Activated naive CD8-positive, alpha-beta T cell treated with anti-CD3 and anti-CD28 coated beads, Interleukin-2, amount 10 ng/mL, durations not matched to agents 7 days and 5 days (primary cell): ENCODE results near the gene PRKN. TPM values are rescaled to one million over a fixed set of nuclear protein-coding genes. Genes with fewer than 3 reads are reported as not detected.

Source experiments
- ATAC-seq: fragments of 150-1000 bp; cut with Tn5 transposase; one replicate; pipeline ENCODE4 v1.10.0; 2021; ENCODE audit warnings: low read depth, moderate library complexity
- POLR2A ChIA-PET: fragments of 350-600 bp; sonication (Branson Sonifier 250); formaldehyde crosslinking; loops from one replicate; lab custom pipeline; 2021; ENCODE audit warnings: antibody characterized with exemption; lab: Charles Lee
- DNase-seq: peaks from one replicate; pipeline ENCODE4 v3.0.0; 2021
- H3K27ac Mint-ChIP-seq: one replicate; pipeline ENCODE4 v1.8.0; 2022; ENCODE audit warnings: mild to moderate bottlenecking, mixed read lengths
- H3K27me3 Mint-ChIP-seq: one replicate; pipeline ENCODE4 v1.8.0; 2022; ENCODE audit warnings: mild to moderate bottlenecking, moderate library complexity, mixed read lengths
- H3K36me3 Mint-ChIP-seq: one replicate; pipeline ENCODE4 v1.8.0; 2021; ENCODE audit warnings: mild to moderate bottlenecking, mixed read lengths
- H3K4me1 Mint-ChIP-seq: one replicate; pipeline ENCODE4 v1.8.0; 2021; ENCODE audit warnings: mixed read lengths
- H3K4me3 Mint-ChIP-seq: one replicate; pipeline ENCODE4 v1.8.0; 2022; ENCODE audit warnings: mild to moderate bottlenecking, moderate library complexity, mixed read lengths
- H3K9me3 Mint-ChIP-seq: one replicate; pipeline ENCODE4 v1.8.0; 2021; ENCODE audit warnings: mixed read lengths
- total RNA-seq, 2 experiments: library from RNA; stranded (reverse); gene quantifications; one replicate each; pipeline ENCODE4 v1.2.3, GENCODE V29; 2021

PRKN gene
- total RNA-seq, 2 experiments from 2014 or later = 1.00 to 1.5 TPM

DNA sequence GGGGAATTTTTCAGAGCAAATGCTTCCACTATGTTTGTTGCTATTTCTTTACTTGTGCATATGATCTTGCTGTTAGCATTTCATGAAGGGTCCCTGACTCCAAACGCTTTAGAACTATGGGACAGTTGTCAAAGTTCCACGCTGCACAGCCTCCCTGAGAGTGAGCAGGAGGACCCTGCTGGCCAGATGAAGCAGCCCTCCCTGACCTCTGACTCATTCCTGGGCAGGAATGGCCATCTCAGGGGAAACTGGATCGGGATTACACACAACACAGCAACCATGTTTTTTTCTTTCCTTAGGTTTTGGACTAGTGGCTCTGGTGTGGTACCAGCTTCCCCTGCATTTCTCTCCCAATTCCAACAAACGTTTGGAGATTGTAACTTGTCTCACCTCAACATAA, 742.9 kb downstream of the PRKN start:
- POLR2A ChIA-PET = no interaction called here
- H3K4me1 Mint-ChIP-seq = no peaks in the 10 kb centered on the region
- no peaks in the 10 kb centered on the region for H3K36me3 Mint-ChIP-seq

DNA sequence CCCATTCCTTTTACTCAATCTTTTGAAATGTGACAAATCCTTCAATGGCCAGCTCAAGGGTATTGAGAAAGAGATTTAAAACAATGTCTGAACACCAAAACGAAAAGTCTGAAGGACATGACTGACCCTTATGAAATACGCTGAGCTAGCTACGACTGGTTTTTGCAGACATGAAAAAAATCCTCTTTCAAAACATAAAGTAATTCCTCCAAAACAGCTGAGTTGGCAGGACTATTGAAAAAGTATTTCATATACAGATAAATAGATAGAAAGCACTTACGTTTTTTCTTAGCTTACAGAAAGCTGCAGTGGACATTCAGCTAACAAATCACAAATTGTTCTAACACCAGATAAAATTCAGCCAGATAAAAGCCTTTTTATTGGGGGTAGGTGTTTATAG, 751.0 kb downstream of the PRKN start:
- Mint-ChIP-seq H3K9me3 (peaks cover 5% of the 10 kb centered on the region), H3K4me3 (no peak overlapping the region), H3K4me1 (no peaks in the 10 kb centered on the region), H3K36me3 (no peaks in the 10 kb centered on the region), H3K27me3 (no peaks in the 10 kb centered on the region), H3K27ac (no peak overlapping the region)
- DNase-seq = no peak
- POLR2A ChIA-PET = no interaction called here
- ATAC-seq = no peak

More for the DNA sequence above, 742.9 kb downstream of the PRKN start:
- ATAC-seq (no peak), DNase-seq (no peak)
- Mint-ChIP-seq H3K4me3 (no peak overlapping the region), H3K27ac (no peak overlapping the region), H3K27me3 (no peaks in the 10 kb centered on the region), H3K9me3 (peaks cover under 1% of the 10 kb centered on the region)

DNA sequence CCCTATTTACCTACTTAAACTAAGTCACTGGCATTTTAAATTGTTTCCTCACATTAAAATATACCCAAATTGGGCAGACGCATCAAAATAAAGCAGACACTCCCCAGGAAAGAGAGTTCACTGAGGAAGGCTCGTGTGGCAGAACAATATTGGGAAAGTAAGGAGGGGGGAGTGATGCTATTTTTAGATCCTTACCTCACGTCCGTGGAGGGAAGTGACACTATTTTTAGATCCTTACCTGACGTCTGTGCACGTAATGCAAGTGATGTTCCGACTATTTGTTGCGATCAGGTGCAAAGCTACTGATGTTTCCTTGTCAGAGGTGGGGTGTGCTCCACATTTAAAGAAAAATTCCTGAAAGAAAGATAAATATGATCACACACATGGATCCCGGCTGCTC, 754.5 kb downstream of the PRKN start:
- no peaks in the 10 kb centered on the region for H3K4me1 Mint-ChIP-seq

DNA sequence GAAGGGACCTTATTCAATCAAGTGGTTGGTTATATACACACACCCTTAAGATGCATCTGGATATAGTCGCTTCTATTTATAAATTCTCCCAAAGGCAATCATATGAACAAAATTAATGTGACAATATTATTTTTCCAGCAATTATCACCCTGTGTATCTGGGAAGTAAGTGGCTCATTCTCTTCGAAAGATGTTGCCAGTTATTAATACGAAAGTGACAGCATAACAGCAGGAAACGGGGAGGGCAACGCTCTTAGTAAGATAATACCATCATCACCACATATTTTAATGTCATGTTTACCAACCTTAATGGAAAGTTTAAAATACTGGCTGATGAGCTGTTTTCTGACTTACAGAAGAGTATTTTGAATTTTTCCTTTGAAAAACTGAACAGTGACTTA, 756.5 kb downstream of the PRKN start:
- DNase-seq = no peak
- Mint-ChIP-seq H3K27ac (no peak overlapping the region), H3K36me3 (no peaks in the 10 kb centered on the region)

More for the DNA sequence above, 754.5 kb downstream of the PRKN start:
- POLR2A ChIA-PET = no interaction called here
- H3K4me3 Mint-ChIP-seq = no peak overlapping the region
- ATAC-seq (no peak), DNase-seq (no peak)
- H3K27me3 Mint-ChIP-seq = no peaks in the 10 kb centered on the region
- H3K27ac Mint-ChIP-seq = no peak overlapping the region
- no peaks in the 10 kb centered on the region for H3K36me3 Mint-ChIP-seq
- H3K9me3 Mint-ChIP-seq = peaks cover 2% of the 10 kb centered on the region

DNA sequence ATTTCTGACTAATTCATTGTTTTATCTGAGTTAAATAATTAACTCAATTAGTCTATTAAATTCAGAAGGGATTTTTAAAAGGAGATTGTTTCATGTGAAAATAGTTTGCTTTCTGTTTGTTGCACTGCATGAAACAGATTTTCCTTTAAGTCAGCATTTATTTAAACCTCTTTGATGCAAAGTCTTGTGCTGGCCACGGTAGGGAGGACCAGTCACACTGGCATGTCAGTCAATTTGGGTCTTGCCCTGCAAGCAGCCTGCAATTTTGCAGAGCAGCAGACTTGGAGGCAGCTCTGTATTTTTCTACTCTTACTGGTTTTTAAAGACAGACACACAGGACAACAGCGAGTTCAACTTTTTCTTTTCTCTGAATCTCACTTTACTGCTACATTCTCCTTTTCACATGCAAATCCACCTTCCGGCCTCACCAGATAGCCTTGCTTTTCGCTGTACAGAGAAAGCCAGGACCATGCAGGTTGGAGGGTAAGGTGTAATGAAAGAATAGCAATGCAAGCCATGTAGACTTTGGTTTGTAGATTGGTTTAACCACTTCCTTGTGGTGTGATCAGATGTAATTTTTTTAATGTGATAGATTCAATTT, 763.8 kb downstream of the PRKN start:
- POLR2A ChIA-PET = no interaction called here
- DNase-seq (no peak), ATAC-seq (no peak)
- H3K4me1 Mint-ChIP-seq = no peaks in the 10 kb centered on the region
- H3K27ac Mint-ChIP-seq = no peak overlapping the region
- no peaks in the 10 kb centered on the region for H3K36me3 Mint-ChIP-seq
- H3K4me3 Mint-ChIP-seq = no peak overlapping the region
- H3K27me3 Mint-ChIP-seq = no peaks in the 10 kb centered on the region
- no peaks in the 10 kb centered on the region for H3K9me3 Mint-ChIP-seq

More for the DNA sequence above, 756.5 kb downstream of the PRKN start:
- H3K9me3 Mint-ChIP-seq = no peaks in the 10 kb centered on the region
- H3K27me3 Mint-ChIP-seq = no peaks in the 10 kb centered on the region
- no peak overlapping the region for H3K4me3 Mint-ChIP-seq
- no peak for ATAC-seq
- POLR2A ChIA-PET = no interaction called here
- H3K4me1 Mint-ChIP-seq = no peaks in the 10 kb centered on the region

DNA sequence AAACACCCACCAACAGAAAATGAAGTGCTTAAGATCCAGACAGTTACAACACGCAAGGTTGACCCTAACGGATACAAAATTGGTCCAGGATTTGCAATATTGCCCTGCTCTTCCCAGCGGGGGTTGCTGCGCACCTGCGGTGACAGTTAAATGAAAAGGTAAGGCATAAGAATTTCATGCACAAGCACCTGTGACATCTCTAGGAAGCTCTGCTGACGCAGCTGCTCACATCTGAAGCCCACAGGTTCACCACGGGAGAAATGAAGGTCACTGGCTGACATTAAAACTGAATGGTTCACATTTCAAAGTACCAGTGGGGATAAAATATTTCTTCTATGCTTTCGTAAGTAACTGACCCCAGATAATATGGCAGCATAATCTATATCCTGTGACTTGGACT, 764.4 kb downstream of the PRKN start:
- ATAC-seq (no peak), DNase-seq (no peak)
- Mint-ChIP-seq H3K4me1 (no peaks in the 10 kb centered on the region), H3K9me3 (no peaks in the 10 kb centered on the region), H3K4me3 (no peak overlapping the region), H3K27me3 (no peaks in the 10 kb centered on the region), H3K27ac (no peak overlapping the region), H3K36me3 (no peaks in the 10 kb centered on the region)
- POLR2A ChIA-PET = no interaction called here

DNA sequence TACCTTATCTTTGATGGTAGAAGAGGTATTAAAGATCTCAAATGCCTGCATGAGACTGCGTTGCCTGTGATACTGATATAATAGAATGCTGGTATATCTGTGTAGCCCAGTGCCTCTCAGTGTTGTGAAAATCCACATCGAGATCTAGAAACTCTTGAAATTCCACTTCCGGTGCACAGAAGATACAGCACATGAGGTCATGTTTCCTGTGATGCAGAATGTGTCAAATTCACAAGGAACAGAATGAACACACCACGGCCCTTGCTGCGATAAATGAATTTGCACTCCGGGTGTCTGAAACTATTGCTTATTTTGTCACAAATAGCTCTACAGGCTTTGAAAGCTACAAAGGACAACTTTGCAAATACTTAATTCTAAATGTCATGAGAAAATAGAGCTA, 765.8 kb downstream of the PRKN start:
- Mint-ChIP-seq H3K27me3 (no peaks in the 10 kb centered on the region), H3K4me3 (no peak overlapping the region), H3K36me3 (no peaks in the 10 kb centered on the region), H3K4me1 (no peaks in the 10 kb centered on the region), H3K27ac (no peak overlapping the region), H3K9me3 (no peaks in the 10 kb centered on the region)
- POLR2A ChIA-PET = no interaction called here
- DNase-seq (no peak), ATAC-seq (no peak)

DNA sequence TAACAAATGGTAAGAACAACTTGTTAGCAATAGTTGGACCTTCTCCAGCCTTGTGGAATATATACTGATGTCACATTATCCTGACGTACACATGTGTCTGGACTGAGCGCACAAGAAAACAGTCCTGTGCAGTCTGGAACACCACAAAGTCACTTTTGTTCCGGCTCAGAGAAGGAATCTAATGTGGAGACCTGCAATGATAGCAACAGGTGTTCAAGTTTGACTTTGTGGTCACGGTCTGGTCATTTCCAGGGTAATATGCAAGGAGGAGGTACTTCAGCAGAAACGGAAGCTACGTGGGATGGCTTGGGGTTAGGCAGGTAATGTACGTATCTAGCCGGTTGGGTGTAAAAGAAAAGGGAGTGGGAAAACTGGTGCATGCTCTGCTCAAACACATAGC, 766.5 kb downstream of the PRKN start:
- POLR2A ChIA-PET = no interaction called here
- Mint-ChIP-seq H3K36me3 (no peaks in the 10 kb centered on the region), H3K4me1 (no peaks in the 10 kb centered on the region), H3K4me3 (no peak overlapping the region), H3K27me3 (no peaks in the 10 kb centered on the region), H3K27ac (no peak overlapping the region), H3K9me3 (no peaks in the 10 kb centered on the region)
- DNase-seq = no peak
- no peak for ATAC-seq

DNA sequence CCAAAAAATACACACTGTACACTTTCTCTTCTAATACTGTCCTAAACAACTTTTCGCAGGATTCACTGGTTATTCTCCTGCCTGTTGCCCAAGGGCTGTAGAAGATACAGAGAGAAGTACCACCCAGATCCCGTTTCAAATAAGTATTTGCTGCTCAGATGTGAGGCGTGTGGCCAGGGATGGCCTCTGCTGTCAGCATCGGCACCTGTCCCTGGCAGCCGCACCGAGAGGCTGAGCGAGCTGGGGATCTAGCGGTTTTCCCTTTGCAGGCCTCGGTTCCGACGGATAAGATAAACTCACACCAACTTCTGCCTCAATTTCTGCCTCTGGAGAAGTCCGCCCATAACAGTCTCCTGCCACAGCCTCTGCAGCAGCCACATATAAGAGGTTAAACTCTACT, 768.5 kb downstream of the PRKN start:
- POLR2A ChIA-PET = no interaction called here
- DNase-seq (no peak), ATAC-seq (no peak)
- Mint-ChIP-seq H3K9me3 (no peaks in the 10 kb centered on the region), H3K4me3 (no peak overlapping the region), H3K27me3 (no peaks in the 10 kb centered on the region), H3K27ac (no peak overlapping the region), H3K36me3 (no peaks in the 10 kb centered on the region), H3K4me1 (no peaks in the 10 kb centered on the region)

DNA sequence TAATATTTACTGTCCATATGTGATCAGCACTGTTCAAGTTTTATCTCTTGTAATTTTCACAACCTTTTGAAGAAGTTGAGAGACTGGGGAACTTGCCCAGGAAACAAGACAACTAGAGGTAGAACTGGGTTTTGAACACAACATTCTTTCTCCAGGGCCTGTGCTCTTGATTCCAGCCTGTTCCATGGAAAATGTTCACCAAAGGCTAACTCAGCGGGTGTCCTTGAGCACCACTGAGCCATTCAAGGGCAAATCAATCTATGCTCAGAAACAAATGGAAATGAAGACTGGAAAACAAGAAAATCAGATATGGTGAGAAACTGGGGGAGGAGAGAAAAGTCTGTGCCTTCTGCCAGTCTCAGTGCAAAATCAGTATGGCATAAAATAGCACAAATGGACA, 771.5 kb downstream of the PRKN start:
- POLR2A ChIA-PET = no interaction called here
- Mint-ChIP-seq H3K4me3 (no peak overlapping the region), H3K4me1 (no peaks in the 10 kb centered on the region), H3K36me3 (no peaks in the 10 kb centered on the region), H3K27me3 (no peaks in the 10 kb centered on the region), H3K9me3 (no peaks in the 10 kb centered on the region), H3K27ac (no peak overlapping the region)
- no peak for ATAC-seq
- DNase-seq = no peak

DNA sequence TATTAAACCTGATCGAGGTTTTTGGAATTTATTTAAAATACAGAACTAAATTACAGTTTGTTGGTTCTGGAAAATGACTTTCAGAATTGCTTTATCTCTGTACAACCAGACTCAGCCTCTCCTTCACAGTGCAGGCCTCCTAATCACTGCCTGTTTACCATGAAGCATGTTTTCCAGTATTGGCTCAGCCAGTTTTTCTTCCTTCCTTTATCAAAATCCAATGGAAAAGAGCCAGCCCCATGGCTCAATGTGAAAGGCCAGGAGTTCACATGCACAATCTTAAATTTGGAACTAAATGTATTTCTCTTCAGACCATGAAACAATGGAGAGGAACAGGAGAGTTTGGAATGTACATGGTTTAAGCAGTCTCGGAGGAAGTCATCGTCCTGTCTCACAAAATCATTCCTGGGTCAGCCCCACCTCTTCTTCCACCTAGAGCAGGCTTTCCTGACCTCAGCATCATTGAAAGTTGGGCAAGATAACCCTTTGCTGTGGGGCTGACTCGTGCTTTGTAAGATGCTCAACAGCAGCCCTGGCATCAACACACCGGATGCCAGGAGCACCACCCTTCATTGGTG, 772.8 kb downstream of the PRKN start:
- Mint-ChIP-seq H3K36me3 (no peaks in the 10 kb centered on the region), H3K27ac (no peak overlapping the region), H3K4me3 (no peak overlapping the region), H3K4me1 (no peaks in the 10 kb centered on the region), H3K9me3 (no peaks in the 10 kb centered on the region), H3K27me3 (no peaks in the 10 kb centered on the region)
- POLR2A ChIA-PET = no interaction called here
- ATAC-seq (no peak), DNase-seq (no peak)

DNA sequence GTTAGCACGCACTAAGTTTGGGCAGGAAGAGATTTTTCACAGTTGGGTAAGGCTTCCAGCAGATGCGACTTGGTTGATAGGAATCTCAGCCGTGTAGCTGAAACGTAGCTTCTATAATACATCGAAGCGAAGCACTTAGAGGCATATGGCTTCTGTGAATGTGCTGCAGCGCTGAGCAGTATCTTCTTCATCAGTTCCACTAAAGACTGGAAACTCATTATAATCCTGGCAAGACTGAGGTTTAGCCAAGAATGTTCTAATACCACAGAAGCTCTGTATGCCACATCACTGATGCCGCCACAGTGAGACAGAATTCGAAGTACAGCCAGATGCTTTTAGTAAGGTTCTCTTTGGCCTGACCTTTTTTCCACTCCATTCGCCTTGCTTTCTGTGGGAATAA, 773.5 kb downstream of the PRKN start:
- H3K4me1 Mint-ChIP-seq = no peaks in the 10 kb centered on the region
- POLR2A ChIA-PET = no interaction called here
- no peak overlapping the region for H3K27ac Mint-ChIP-seq
- no peak overlapping the region for H3K4me3 Mint-ChIP-seq
- ATAC-seq = no peak
- H3K27me3 Mint-ChIP-seq = no peaks in the 10 kb centered on the region
- DNase-seq = no peak
- H3K36me3 Mint-ChIP-seq = no peaks in the 10 kb centered on the region
- H3K9me3 Mint-ChIP-seq = no peaks in the 10 kb centered on the region

DNA sequence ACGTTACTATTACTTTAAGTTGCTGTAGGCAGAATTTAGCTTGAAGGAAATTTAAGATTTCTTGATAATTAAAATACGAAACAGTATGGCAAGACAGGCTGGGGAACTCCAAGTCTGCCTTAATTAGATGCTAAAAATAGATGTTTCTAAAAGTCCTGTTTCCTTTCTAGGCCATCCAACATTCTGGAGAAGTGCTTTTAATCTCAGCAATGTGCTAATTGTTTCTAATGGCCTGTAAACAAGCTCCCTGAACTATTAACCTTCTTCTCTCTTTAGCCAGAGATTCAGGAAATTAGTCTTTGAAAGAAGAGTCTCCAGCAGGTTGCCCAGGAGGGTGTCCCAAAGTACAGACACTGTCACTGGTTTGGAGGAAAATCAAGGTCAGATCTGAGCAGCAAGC, 776.4 kb downstream of the PRKN start:
- no peaks in the 10 kb centered on the region for H3K4me1 Mint-ChIP-seq
- no peak overlapping the region for H3K4me3 Mint-ChIP-seq
- no peaks in the 10 kb centered on the region for H3K36me3 Mint-ChIP-seq
- H3K9me3 Mint-ChIP-seq = no peaks in the 10 kb centered on the region
- H3K27me3 Mint-ChIP-seq = no peaks in the 10 kb centered on the region
- POLR2A ChIA-PET = no interaction called here
- DNase-seq (no peak), ATAC-seq (no peak)
- no peak overlapping the region for H3K27ac Mint-ChIP-seq

DNA sequence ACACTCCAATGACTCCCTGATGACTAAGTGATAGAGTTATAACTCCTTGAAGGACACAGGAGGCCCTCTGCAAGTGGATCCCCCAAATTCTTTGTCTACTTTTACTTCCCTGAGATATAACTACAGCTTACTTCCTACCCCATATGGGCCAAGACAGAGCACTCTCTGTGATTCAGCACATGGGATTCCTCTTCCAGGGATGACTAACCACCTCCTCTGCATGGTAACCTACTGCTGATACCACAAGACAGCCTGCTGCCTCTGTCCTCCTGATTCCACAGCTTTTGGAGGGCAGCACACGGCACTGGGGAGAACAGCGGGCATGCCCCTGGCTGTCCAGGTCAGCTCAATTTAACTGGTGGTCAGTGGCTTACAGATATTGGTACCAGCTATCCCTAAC, 778.0 kb downstream of the PRKN start:
- Mint-ChIP-seq H3K36me3 (no peaks in the 10 kb centered on the region), H3K27ac (no peak overlapping the region), H3K4me1 (no peaks in the 10 kb centered on the region), H3K4me3 (no peak overlapping the region), H3K9me3 (no peaks in the 10 kb centered on the region), H3K27me3 (no peaks in the 10 kb centered on the region)
- ATAC-seq (no peak), DNase-seq (no peak)
- POLR2A ChIA-PET = no interaction called here
